H1 (cell line): ENCODE results near the gene SCGN. TPM values are rescaled to one million over a fixed set of nuclear protein-coding genes. Genes with fewer than 3 reads are reported as not detected.

Experiments used
- CTCF ChIA-PET: fragments of 300-600 bp; sonication (Branson Sonifier 250); formaldehyde crosslinking; loops from one replicate; lab custom pipeline; 2021; ENCODE audit not compliant: partially characterized antibody; lab: Charles Lee
- POLR2A ChIA-PET: fragments of 300-600 bp; sonication (Branson Sonifier 250); formaldehyde crosslinking; loops from one replicate; lab custom pipeline; 2021; ENCODE audit warnings: inconsistent platforms; ENCODE audit not compliant: partially characterized antibody; lab: Charles Lee
- DNase-seq, 2 experiments: peaks; one replicate each; pipeline versions ENCODE4 v3.0.0 to v3.0.0-alpha.2; 2010 to 2022; ENCODE audit warnings: low spot score in 2 of 2, low read depth in 1 of 2, mixed read lengths in 1 of 2
- FAIRE-seq: peaks from 2 replicates; lab custom pipeline; 2011; peaks lifted over from hg19 to GRCh38; lab: Jason Lieb, UNC
- H2AFZ ChIP-seq: 2 replicates; pipeline ENCODE4 v1.8.1; 2012; ENCODE audit warnings: low read length, inconsistent platforms
- H2AK5ac ChIP-seq: 2 replicates; pipeline ENCODE4 v1.6.1; 2013; ENCODE audit warnings: low read depth, low read length
- H2BK120ac ChIP-seq: replicated peaks from 2 replicates; pipeline ENCODE3; 2013; ENCODE audit warnings: low read depth, low read length, inconsistent platforms
- H2BK12ac ChIP-seq: 2 replicates; pipeline ENCODE4 v1.6.1; 2013; ENCODE audit warnings: low read depth, low read length
- H2BK15ac ChIP-seq: 2 replicates; pipeline ENCODE4 v1.6.1; 2013; ENCODE audit warnings: low read length
- H2BK20ac ChIP-seq: 2 replicates; pipeline ENCODE4 v1.6.1; 2013; ENCODE audit warnings: low read length
- H2BK5ac ChIP-seq: 2 replicates; pipeline ENCODE4 v1.6.1; 2013; ENCODE audit warnings: low read depth, low read length
- H3K14ac ChIP-seq: 2 replicates; pipeline ENCODE4 v1.6.1; 2013; ENCODE audit warnings: inconsistent platforms; ENCODE audit not compliant: insufficient read length
- H3K18ac ChIP-seq: 2 replicates; pipeline ENCODE4 v1.6.1; 2013; ENCODE audit warnings: low read length; ENCODE audit errors: extremely low read depth
- H3K23ac ChIP-seq: 2 replicates; pipeline ENCODE4 v1.6.1; 2013; ENCODE audit warnings: inconsistent platforms; ENCODE audit not compliant: insufficient read length
- H3K23me2 ChIP-seq: 2 replicates; pipeline ENCODE4 v1.6.1; 2013; ENCODE audit warnings: low read depth, low read length
- H3K27ac ChIP-seq: 2 replicates; pipeline ENCODE4 v1.6.1; 2011; ENCODE audit warnings: low read depth, low read length, inconsistent platforms
- H3K27me3 ChIP-seq, 4 experiments: replicated peaks in 1 of 4; 1 replicate in 1 of 4; 2 replicates in 3 of 4; pipeline versions ENCODE4 v1.6.1 to v1.8.1; 2011 to 2013; ENCODE audit warnings: low read length in 3 of 4, mild to moderate bottlenecking in 3 of 4, inconsistent platforms in 2 of 4, mixed read lengths in 2 of 4, moderate library complexity in 1 of 4; ENCODE audit not compliant: control insufficient read depth in 3 of 4, insufficient read depth in 3 of 4; ENCODE audit errors: extremely low read depth in 1 of 4
- H3K36me3 ChIP-seq, 4 experiments: 2 replicates each; pipeline versions ENCODE4 v1.6.1 to v1.8.1; 2011 to 2013; ENCODE audit warnings: mild to moderate bottlenecking in 4 of 4, low read length in 3 of 4, moderate library complexity in 2 of 4, control low read depth in 1 of 4, inconsistent platforms in 1 of 4; ENCODE audit not compliant: insufficient read depth in 4 of 4, control insufficient read depth in 2 of 4
- H3K4ac ChIP-seq: replicated peaks from 2 replicates; pipeline ENCODE3; 2013; ENCODE audit warnings: low read length, low read depth, mixed read lengths, inconsistent platforms; ENCODE audit not compliant: insufficient read length
- H3K4me1 ChIP-seq, 4 experiments: replicated peaks in 1 of 4; 1 replicate in 1 of 4; 2 replicates in 3 of 4; pipeline versions ENCODE4 v1.6.1 to v1.8.1; 2011 to 2013; ENCODE audit warnings: low read length in 3 of 4, inconsistent platforms in 2 of 4, mixed read lengths in 1 of 4; ENCODE audit not compliant: insufficient read depth in 4 of 4, control insufficient read depth in 3 of 4
- H3K4me2 ChIP-seq, 2 experiments: 2 replicates each; pipeline versions ENCODE4 v1.6.1 to v1.8.1; 2011 to 2013; ENCODE audit warnings: low read depth in 2 of 2, low read length in 2 of 2, control low read depth in 1 of 2, inconsistent platforms in 1 of 2, mild to moderate bottlenecking in 1 of 2; ENCODE audit not compliant: insufficient read depth in 1 of 2
- H3K4me3 ChIP-seq, 4 experiments: fragments of 200-600, 300-600 bp in 1 of 4; sonication (generic), shearing (Covaris generic), sonication (Bioruptor Twin) in 1 of 4; 2 replicates each; pipeline versions ENCODE4 v1.5.1 to v1.8.1; 2011 to 2016; ENCODE audit warnings: low read length in 4 of 4, low read depth in 3 of 4, control low read depth in 2 of 4, inconsistent platforms in 2 of 4, mild to moderate bottlenecking in 2 of 4, mixed read lengths in 1 of 4, moderate library complexity in 1 of 4; ENCODE audit not compliant: insufficient read depth in 2 of 4; ENCODE audit errors: extremely low read depth in 1 of 4
- H3K56ac ChIP-seq: replicated peaks from 2 replicates; pipeline ENCODE3; 2013; ENCODE audit warnings: low read depth, mild to moderate bottlenecking, mixed read lengths, low read length, inconsistent platforms; ENCODE audit not compliant: insufficient read length
- H3K79me1 ChIP-seq: 2 replicates; pipeline ENCODE4 v1.6.1; 2013; ENCODE audit warnings: low read depth, low read length, control low read depth
- H3K79me2 ChIP-seq, 2 experiments: 2 replicates each; pipeline versions ENCODE4 v1.6.1 to v1.8.1; 2012 to 2013; ENCODE audit warnings: low read length in 2 of 2, mild to moderate bottlenecking in 2 of 2, inconsistent platforms in 1 of 2; ENCODE audit not compliant: insufficient read depth in 2 of 2, control insufficient read depth in 1 of 2
- H3K9ac ChIP-seq, 4 experiments: replicated peaks in 1 of 4; 1 replicate in 1 of 4; 2 replicates in 3 of 4; pipeline versions ENCODE4 v1.6.1 to v1.8.1; 2011 to 2013; ENCODE audit warnings: low read depth in 3 of 4, low read length in 3 of 4, control low read depth in 2 of 4, mild to moderate bottlenecking in 2 of 4, moderate library complexity in 2 of 4, inconsistent platforms in 1 of 4; ENCODE audit errors: extremely low read depth in 1 of 4
- H3K9me3 ChIP-seq, 2 experiments: 2 replicates each; pipeline versions ENCODE4 v1.6.1 to v1.8.1; 2012 to 2013; ENCODE audit warnings: mild to moderate bottlenecking in 2 of 2, moderate library complexity in 2 of 2, control low read depth in 1 of 2, inconsistent platforms in 1 of 2, low read depth in 1 of 2, low read length in 1 of 2, mixed read lengths in 1 of 2; ENCODE audit not compliant: insufficient read depth in 2 of 2
- H4K20me1 ChIP-seq, 2 experiments: replicated peaks in 1 of 2; 2 replicates each; pipeline versions ENCODE3 to v1.8.1; 2011 to 2013; ENCODE audit warnings: inconsistent platforms in 2 of 2, low read length in 2 of 2, mild to moderate bottlenecking in 1 of 2; ENCODE audit not compliant: insufficient read depth in 2 of 2, control insufficient read depth in 1 of 2
- H4K5ac ChIP-seq: 2 replicates; pipeline ENCODE4 v1.6.1; 2013; ENCODE audit warnings: low read length, low read depth, mixed read lengths, inconsistent platforms; ENCODE audit not compliant: insufficient read length
- H4K8ac ChIP-seq: 2 replicates; pipeline ENCODE4 v1.8.0; 2013; ENCODE audit warnings: mild to moderate bottlenecking, moderate library complexity, low read length, inconsistent platforms; ENCODE audit not compliant: insufficient read depth; ENCODE audit errors: extremely low read depth
- H4K91ac ChIP-seq: replicated peaks from 2 replicates; pipeline ENCODE3; 2013; ENCODE audit warnings: low read length, mixed read lengths, inconsistent platforms; ENCODE audit not compliant: insufficient read length
- CBX5 ChIP-seq: fragments of 300-800, 300-1000 bp; sonication (generic); IDR thresholded peaks from 2 replicates; pipeline ENCODE4 v1.7.1; 2016; ENCODE audit warnings: antibody characterized with exemption, low read length, low read depth
- CHD1 ChIP-seq: IDR thresholded peaks from 2 replicates; pipeline ENCODE4 v1.6.1; 2012; ENCODE audit warnings: low read depth, low read length, improper control_type of control experiment
- CHD2 ChIP-seq: IDR thresholded peaks from 2 replicates; pipeline ENCODE4 v1.6.1; 2012; ENCODE audit warnings: low read length, improper control_type of control experiment
- KDM4A ChIP-seq: IDR thresholded peaks from one replicate; pipeline ENCODE4 v1.7.1; 2012; ENCODE audit warnings: low read depth, mild to moderate bottlenecking, moderate library complexity, low read length, inconsistent platforms; ENCODE audit not compliant: severe bottlenecking
- SRF ChIP-seq: IDR thresholded peaks from 2 replicates; pipeline ENCODE4 v1.6.1; 2011; ENCODE audit warnings: mild to moderate bottlenecking, low read depth, low read length, moderate library complexity
- TAF1 ChIP-seq: IDR thresholded peaks from 2 replicates; pipeline ENCODE4 v1.6.1; 2011; ENCODE audit warnings: mild to moderate bottlenecking, low read depth, low read length
- WGBS, 2 experiments: shearing (Covaris generic) in 1 of 2; methylation state at CpG; one replicate each; pipeline versions ENCODE4 v1.1.6 to v1.1.7; 2013 to 2015; ENCODE audit warnings: low lambda C conversion rate in 2 of 2, mixed read lengths in 2 of 2, inconsistent platforms in 1 of 2, low coverage in 1 of 2, missing lambda C conversion rate in 1 of 2; ENCODE audit not compliant: insufficient replicate concordance in 2 of 2, insufficient coverage in 1 of 2, insufficient read length in 1 of 2; ENCODE audit errors: extremely low coverage in 1 of 2, missing lambda C conversion rate in 1 of 2; 5-methylcytosine and 5-hydroxymethylcytosine counted together
- polyA plus RNA-seq, 7 experiments: library from polyadenylated mRNA; depleted of rRNA in 3 of 7; stranded (reverse) in 5 of 7; unstranded in 2 of 7; fragments of >200 nt in 5 of 7; fragments of 200-250 nt in 2 of 7; gene quantifications; 1 replicate in 5 of 7; 2 replicates in 1 of 7; 4 replicates in 1 of 7; pipeline versions ENCODE4 v1.2.1 to v1.2.3, GENCODE V29; 2011 to 2013; ENCODE audit warnings: missing spikeins in 2 of 7, mixed read lengths in 2 of 7
- total RNA-seq: library from RNA; stranded (reverse); fragmentation: NEBNext Ultra II Directional; extraction: Animal tissue kit (Norgen Biotek cat#: 25700); gene quantifications from 2 replicates; pipeline ENCODE4 v1.2.1, GENCODE V29; 2021
- TF ChIP-seq, protein P1 (sequence below), 3 experiments: IDR thresholded peaks; 1 replicate in 2 of 3; 2 replicates in 1 of 3; pipeline versions ENCODE4 v1.5.1 to v1.6.1; 2011; ENCODE audit warnings: low read length in 3 of 3, mild to moderate bottlenecking in 3 of 3, inconsistent platforms in 2 of 3, low read depth in 1 of 3, moderate library complexity in 1 of 3; ENCODE audit not compliant: insufficient read depth in 1 of 3; ENCODE audit errors: control extremely low read depth in 1 of 3

Gene SCGN
- total and polyA plus RNA-seq, 2 of the 8 experiments (the other 6 are each of a cell fraction or from before 2014, with no cell fraction given), result not detected

DNA sequence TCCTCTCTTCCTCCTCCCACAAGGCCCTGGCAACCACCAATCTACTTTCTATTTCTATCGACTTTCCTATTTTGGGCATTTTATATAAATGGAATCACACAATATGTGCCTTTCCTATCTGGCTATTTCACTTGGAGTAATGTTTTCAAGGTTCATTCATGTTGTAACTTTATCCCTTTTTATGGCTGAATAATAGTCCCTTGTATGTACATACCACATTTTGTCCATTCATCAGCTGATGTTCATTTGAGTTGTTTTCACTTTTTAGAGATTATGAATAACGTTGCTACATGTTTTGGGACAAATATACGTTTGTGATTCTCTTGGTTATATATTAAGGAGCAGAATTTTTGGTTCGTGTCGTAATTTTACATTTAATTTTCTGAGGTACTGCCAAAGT is 33.9 kb downstream of the SCGN start:
- TF ChIP-seq CHD2 (no peak), CBX5 (no peak), KDM4A (no peak), SRF (no peak), CHD1 (no peak), TAF1 (no peak)
- TF ChIP-seq, protein P1, sequence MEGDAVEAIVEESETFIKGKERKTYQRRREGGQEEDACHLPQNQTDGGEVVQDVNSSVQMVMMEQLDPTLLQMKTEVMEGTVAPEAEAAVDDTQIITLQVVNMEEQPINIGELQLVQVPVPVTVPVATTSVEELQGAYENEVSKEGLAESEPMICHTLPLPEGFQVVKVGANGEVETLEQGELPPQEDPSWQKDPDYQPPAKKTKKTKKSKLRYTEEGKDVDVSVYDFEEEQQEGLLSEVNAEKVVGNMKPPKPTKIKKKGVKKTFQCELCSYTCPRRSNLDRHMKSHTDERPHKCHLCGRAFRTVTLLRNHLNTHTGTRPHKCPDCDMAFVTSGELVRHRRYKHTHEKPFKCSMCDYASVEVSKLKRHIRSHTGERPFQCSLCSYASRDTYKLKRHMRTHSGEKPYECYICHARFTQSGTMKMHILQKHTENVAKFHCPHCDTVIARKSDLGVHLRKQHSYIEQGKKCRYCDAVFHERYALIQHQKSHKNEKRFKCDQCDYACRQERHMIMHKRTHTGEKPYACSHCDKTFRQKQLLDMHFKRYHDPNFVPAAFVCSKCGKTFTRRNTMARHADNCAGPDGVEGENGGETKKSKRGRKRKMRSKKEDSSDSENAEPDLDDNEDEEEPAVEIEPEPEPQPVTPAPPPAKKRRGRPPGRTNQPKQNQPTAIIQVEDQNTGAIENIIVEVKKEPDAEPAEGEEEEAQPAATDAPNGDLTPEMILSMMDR (IDR thresholded peaks at IDR 0.05; ENCODE audit: control extremely low read depth in 1 of 3, insufficient read depth in 1 of 3, low read depth in 1 of 3, low read length in 3 of 3), result no peak
- Histone ChIP-seq H3K9ac (no peak overlapping the region), H3K9me3 (no peaks in the 10 kb centered on the region), H2BK12ac (no peak overlapping the region), H2BK15ac (no peak overlapping the region), H2AFZ (no peak overlapping the region), H3K18ac (no peak overlapping the region), H3K14ac (no peak overlapping the region), H3K4me2 (no peak overlapping the region), H4K91ac (no peak overlapping the region), H3K36me3 (no peaks in the 10 kb centered on the region), H3K23ac (no peak overlapping the region), H3K23me2 (no peaks in the 10 kb centered on the region), H2AK5ac (no peak overlapping the region), H3K56ac (no peak overlapping the region), H4K20me1 (no peaks in the 10 kb centered on the region), H2BK20ac (no peak overlapping the region), H3K4me3 (no peak overlapping the region), H3K79me1 (no peaks in the 10 kb centered on the region), H3K4ac (no peak overlapping the region), H4K8ac (no peak overlapping the region), H3K27ac (no peak overlapping the region), H3K4me1 (no peaks in the 10 kb centered on the region), H3K27me3 (no peaks in the 10 kb centered on the region), H4K5ac (no peak overlapping the region), H3K79me2 (no peaks in the 10 kb centered on the region), H2BK5ac (no peak overlapping the region), H2BK120ac (no peak overlapping the region)
- WGBS, 2 experiments, result 89% methylated on average over 5 of the region's 5 CpGs; no CpG with 5 or more reads in 1 of the 2 experiments
- POLR2A ChIA-PET, result no interaction called here
- no peak for DNase-seq
- FAIRE-seq, result no peak
- CTCF ChIA-PET, result no interaction called here
